ENCODE measurements around the gene RHOH. TPM values are rescaled to one million over a fixed set of nuclear protein-coding genes. Genes with fewer than 3 reads are reported as not detected.

The RHOH gene
- total RNA-seq, 2 donors from 2014 or later, result 0.47 to 1.2 TPM

DNA sequence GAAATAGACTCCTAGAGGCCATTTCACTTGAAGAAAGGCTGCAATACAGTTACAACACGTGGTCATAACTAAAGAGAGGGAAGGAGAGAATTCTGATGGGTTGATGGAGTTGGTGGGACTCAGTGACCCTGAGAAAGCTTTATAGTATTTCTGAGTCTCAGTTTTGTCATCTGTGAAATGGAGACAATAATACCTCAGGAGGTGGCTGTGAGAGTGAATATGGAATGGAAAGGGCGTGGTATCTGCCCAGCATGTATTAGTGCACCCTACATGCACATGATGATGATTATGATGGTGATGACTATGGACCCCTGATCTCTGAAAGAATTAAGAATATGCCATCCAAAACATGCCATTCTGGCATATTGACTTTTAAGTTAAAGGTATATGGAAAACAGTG, 66.0 kb downstream of the RHOH start:
- Histone ChIP-seq H3K27ac (no peak overlapping the region), H3K4me1 (no peaks in the 10 kb centered on the region), H3K4me3 (no peak overlapping the region)

DNA sequence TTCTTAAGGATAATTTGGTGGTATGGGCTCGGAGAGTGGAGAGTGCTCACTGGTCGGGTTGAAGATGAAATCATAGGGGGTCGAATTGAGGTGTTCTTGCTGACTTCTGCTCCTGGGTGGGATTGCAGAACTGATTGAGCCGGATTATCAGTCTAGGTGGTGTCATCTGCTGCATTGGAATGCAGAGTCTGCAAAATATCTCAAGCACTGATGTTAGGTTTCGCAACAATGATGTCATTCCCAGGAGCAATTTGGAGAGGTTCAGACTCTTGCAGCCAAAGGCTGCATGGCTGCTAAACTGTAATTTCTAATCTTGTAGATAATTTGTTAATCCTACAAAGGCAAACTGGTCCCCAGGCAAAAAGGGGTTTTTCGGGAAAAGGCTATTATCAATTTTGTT, 67.7 kb downstream of the RHOH start:
- TF ChIP-seq, protein P1, sequence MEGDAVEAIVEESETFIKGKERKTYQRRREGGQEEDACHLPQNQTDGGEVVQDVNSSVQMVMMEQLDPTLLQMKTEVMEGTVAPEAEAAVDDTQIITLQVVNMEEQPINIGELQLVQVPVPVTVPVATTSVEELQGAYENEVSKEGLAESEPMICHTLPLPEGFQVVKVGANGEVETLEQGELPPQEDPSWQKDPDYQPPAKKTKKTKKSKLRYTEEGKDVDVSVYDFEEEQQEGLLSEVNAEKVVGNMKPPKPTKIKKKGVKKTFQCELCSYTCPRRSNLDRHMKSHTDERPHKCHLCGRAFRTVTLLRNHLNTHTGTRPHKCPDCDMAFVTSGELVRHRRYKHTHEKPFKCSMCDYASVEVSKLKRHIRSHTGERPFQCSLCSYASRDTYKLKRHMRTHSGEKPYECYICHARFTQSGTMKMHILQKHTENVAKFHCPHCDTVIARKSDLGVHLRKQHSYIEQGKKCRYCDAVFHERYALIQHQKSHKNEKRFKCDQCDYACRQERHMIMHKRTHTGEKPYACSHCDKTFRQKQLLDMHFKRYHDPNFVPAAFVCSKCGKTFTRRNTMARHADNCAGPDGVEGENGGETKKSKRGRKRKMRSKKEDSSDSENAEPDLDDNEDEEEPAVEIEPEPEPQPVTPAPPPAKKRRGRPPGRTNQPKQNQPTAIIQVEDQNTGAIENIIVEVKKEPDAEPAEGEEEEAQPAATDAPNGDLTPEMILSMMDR (IDR thresholded peaks at IDR 0.05), result no peak
- no peak overlapping the region for H3K4me3 ChIP-seq
- no peak for DNase-seq (ENCODE audit: low spot score)
- H3K36me3 ChIP-seq, result no peaks in the 10 kb centered on the region
- H3K27ac ChIP-seq, result no peak overlapping the region
- H3K9me3 ChIP-seq, result no peaks in the 10 kb centered on the region
- H3K27me3 ChIP-seq, result no peaks in the 10 kb centered on the region
- no peaks in the 10 kb centered on the region for H3K4me1 ChIP-seq

More for the DNA sequence above, 66.0 kb downstream of the RHOH start:
- TF ChIP-seq, protein P1 (IDR thresholded peaks at IDR 0.05), result no peak
- no peak for DNase-seq (ENCODE audit: low spot score)
- Histone ChIP-seq H3K36me3 (no peaks in the 10 kb centered on the region), H3K9me3 (no peaks in the 10 kb centered on the region), H3K27me3 (no peaks in the 10 kb centered on the region)

DNA sequence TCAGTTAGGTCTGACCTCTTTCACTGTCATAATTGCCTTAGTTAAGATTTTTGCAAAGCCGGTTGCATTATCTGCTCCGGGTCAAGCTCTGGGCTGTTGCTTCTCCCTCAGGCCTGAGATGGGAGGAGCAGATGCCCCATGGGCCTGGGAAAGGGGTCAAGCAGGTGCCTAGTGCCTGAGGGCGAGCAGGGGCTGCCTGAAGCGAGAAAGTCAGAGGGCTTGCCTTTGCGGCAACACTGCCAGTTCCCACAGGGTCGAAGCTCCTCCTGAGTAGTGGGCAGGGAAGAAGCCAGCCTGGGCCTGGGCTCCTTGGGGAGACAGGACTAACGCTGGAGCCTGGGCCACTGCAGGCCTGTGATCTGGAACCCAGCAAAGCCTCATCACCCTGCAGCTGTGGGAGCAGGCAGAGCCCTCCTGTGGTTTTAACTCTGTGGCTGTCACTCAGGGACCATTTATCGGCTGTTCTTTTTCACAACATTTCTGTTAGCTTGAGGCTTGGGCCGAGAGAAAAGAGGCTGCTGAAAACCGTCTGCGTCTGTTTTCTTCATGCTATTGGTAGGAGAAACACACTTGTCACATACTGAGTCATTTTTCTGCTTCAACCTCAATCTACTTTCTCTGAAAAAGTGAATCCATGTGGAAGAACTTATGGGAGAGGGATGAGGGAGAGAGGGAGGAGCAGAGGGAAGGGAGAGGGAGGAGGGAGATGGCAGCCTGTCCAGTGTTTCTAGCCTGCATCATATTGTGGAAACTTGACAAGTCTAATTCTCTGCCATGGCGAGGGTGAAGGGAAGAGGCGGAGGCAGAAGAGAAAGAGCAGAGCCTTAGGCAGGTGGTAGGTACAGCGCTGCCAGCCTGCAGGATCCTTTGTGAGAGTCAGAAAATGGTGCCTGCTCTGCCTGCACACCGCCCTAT, 68.4 kb downstream of the RHOH start:
- DNase-seq (ENCODE audit: low spot score), result no peak
- no peaks in the 10 kb centered on the region for H3K36me3 ChIP-seq
- no peaks in the 10 kb centered on the region for H3K27me3 ChIP-seq
- TF ChIP-seq, protein P1 (IDR thresholded peaks at IDR 0.05), result no peak
- no peak overlapping the region for H3K4me3 ChIP-seq
- no peaks in the 10 kb centered on the region for H3K9me3 ChIP-seq
- H3K27ac ChIP-seq, result no peak overlapping the region
- H3K4me1 ChIP-seq, result no peaks in the 10 kb centered on the region

DNA sequence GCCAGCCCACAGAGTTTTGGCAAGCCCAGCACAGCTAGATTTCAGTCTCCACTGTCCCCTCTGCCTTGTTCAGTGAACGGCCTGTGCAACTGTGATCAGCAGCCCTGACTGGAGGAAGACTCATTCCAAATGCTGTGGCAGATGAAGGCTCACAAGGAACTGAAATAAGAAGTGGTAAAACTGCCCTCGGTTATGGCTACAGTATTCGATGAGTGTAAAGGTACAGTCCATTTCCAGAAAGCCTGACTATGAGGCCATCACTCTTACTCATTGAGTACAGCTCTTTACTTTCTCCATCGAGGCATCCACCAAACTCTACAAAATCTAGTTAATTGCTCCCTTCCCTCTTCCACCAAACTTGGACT, 69.1 kb downstream of the RHOH start:
- DNase-seq (ENCODE audit: low spot score), result no peak
- H3K27ac ChIP-seq, result no peak overlapping the region
- TF ChIP-seq, protein P1 (IDR thresholded peaks at IDR 0.05), result no peak
- no peak overlapping the region for H3K4me3 ChIP-seq
- H3K4me1 ChIP-seq, result no peaks in the 10 kb centered on the region
- no peaks in the 10 kb centered on the region for H3K36me3 ChIP-seq
- no peaks in the 10 kb centered on the region for H3K27me3 ChIP-seq
- no peaks in the 10 kb centered on the region for H3K9me3 ChIP-seq

DNA sequence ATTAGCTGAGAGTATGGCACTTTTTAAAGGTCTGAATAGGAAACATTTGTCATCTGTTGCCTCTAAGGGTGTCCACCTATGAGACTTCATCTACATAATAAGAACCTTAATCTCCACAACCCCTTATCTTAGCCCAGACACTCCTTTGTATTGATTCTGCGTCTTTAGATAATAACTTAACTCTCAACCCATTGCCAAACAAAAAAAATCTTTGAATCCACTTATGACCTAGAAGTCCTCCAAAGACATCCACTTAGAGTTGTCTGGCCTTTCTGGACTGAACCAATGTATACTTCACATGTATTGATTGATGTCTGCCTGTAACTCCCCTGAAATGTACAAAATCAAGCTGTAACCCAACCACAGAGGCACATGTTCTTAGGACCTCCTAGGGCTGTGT, 72.3 kb downstream of the RHOH start:
- Histone ChIP-seq H3K4me1 (no peaks in the 10 kb centered on the region), H3K27me3 (no peaks in the 10 kb centered on the region), H3K4me3 (no peak overlapping the region), H3K27ac (no peak overlapping the region), H3K36me3 (no peaks in the 10 kb centered on the region), H3K9me3 (no peaks in the 10 kb centered on the region)
- TF ChIP-seq, protein P1 (IDR thresholded peaks at IDR 0.05), result no peak
- no peak for DNase-seq (ENCODE audit: low spot score)
